Suprapubic skin (tissue), 4 donors: ENCODE data around the gene CHCHD5.

Source experiments
- EP300 ChIP-seq: sonication (generic); formaldehyde crosslinking; IDR thresholded peaks from one replicate; pipeline ENCODE4 v1.6.1; 2017; ENCODE audit warnings: antibody characterized with exemption
- POLR2AphosphoS5 ChIP-seq, 3 donors: sonication (generic); formaldehyde crosslinking; IDR thresholded peaks; one replicate each; pipeline ENCODE4 v1.6.1; 2017; ENCODE audit warnings: antibody characterized with exemption in 3 of 3
- TF ChIP-seq, protein P1 (sequence below), 2 donors: fragments of 200-600 bp in 1 of 2; fragments of 450-650 bp in 1 of 2; sonication (generic) in 1 of 2; IDR thresholded peaks; one replicate each; pipeline ENCODE4 v1.5.1; 2016 to 2019; ENCODE audit warnings: antibody characterized with exemption in 2 of 2, mild to moderate bottlenecking in 1 of 2, moderate library complexity in 1 of 2

DNA sequence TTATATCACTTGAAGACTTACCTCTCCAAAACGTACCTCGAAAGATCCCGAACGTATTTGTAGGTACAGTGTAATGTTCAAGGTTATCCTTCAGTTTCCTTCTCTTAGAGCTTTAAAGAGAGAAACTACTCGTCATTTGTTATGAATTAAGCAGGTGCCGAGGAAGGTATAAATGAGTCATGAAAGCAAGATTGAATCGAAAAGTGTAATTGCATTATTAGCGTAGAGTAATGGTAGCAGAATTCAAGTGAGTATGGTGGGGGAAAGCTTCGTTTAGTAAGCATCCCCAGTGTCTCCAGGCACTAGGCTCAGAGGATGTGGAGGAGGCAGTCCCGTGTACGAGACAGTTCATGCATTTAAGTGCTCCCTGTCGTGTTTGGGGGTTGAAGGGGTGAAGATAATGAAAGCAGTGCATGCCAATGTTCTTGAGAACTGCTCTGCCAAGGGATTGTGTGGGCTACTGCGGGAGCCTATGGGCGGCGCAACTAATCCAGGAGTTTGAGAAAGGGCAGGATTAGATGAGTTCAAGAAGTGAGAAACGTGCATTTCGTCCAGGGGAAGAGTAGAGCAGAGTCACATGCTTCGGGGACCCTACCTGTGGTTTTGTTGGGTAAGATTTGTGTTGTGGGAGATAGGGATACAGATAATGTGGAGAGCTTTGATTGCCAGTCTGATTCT lies 41.3 kb upstream of the CHCHD5 start:
- TF ChIP-seq, protein P1, sequence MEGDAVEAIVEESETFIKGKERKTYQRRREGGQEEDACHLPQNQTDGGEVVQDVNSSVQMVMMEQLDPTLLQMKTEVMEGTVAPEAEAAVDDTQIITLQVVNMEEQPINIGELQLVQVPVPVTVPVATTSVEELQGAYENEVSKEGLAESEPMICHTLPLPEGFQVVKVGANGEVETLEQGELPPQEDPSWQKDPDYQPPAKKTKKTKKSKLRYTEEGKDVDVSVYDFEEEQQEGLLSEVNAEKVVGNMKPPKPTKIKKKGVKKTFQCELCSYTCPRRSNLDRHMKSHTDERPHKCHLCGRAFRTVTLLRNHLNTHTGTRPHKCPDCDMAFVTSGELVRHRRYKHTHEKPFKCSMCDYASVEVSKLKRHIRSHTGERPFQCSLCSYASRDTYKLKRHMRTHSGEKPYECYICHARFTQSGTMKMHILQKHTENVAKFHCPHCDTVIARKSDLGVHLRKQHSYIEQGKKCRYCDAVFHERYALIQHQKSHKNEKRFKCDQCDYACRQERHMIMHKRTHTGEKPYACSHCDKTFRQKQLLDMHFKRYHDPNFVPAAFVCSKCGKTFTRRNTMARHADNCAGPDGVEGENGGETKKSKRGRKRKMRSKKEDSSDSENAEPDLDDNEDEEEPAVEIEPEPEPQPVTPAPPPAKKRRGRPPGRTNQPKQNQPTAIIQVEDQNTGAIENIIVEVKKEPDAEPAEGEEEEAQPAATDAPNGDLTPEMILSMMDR (IDR thresholded peaks at IDR 0.05): no peak
- TF ChIP-seq POLR2AphosphoS5 (IDR thresholded peaks at IDR 0.05) (no peak), EP300 (no peak)
